HepG2 (cell line): ENCODE data around the gene DLG5. TPM values are rescaled to one million over a fixed set of nuclear protein-coding genes. Genes with fewer than 3 reads are reported as not detected.

Experiments
- ATF2 ChIP-seq: sonication (generic); formaldehyde crosslinking; IDR thresholded peaks from 2 replicates; pipeline ENCODE4 v1.4.0; 2020; ENCODE audit warnings: missing genetic modification reagents
- GATAD2A ChIP-seq: IDR thresholded peaks from 2 replicates; pipeline ENCODE4 v1.6.1; 2016
- HMG20A ChIP-seq: IDR thresholded peaks from 2 replicates; pipeline ENCODE4 v1.6.1; 2016; ENCODE audit warnings: borderline replicate concordance
- HNF4A ChIP-seq: sonication (generic); formaldehyde crosslinking; IDR thresholded peaks from 2 replicates; pipeline ENCODE4 v1.4.0; 2020; ENCODE audit warnings: missing genetic modification reagents
- KAT8 ChIP-seq: IDR thresholded peaks from 2 replicates; pipeline ENCODE4 v1.6.1; 2016; ENCODE audit warnings: missing genetic modification reagents, missing compliant biosample characterization
- NFRKB ChIP-seq: fragments of 450-650 bp; IDR thresholded peaks from 2 replicates; pipeline ENCODE4 v1.6.1; 2017
- NFYC ChIP-seq: IDR thresholded peaks from 2 replicates; pipeline ENCODE4 v1.6.1; 2016; ENCODE audit warnings: missing genetic modification reagents, missing compliant biosample characterization
- SALL1 ChIP-seq: sonication (generic); formaldehyde crosslinking; IDR thresholded peaks from 2 replicates; pipeline ENCODE4 v1.8.0; 2022; ENCODE audit warnings: mild to moderate bottlenecking, missing genetic modification reagents
- SRSF4 ChIP-seq: fragments of 200-400 bp; formaldehyde crosslinking; IDR thresholded peaks from one replicate; pipeline ENCODE4 v1.6.1; 2018; ENCODE audit warnings: mild to moderate bottlenecking, low read depth, low read length, moderate library complexity; ENCODE audit not compliant: poor library complexity, severe bottlenecking
- TEAD2 ChIP-seq: sonication (generic); formaldehyde crosslinking; IDR thresholded peaks from 2 replicates; pipeline ENCODE4 v1.9.0; 2021; ENCODE audit warnings: missing genetic modification reagents
- ZBTB25 ChIP-seq: IDR thresholded peaks from 2 replicates; pipeline ENCODE4 v1.6.1; 2018; ENCODE audit warnings: missing genetic modification reagents
- ZBTB3 ChIP-seq: sonication (generic); formaldehyde crosslinking; IDR thresholded peaks from 2 replicates; pipeline ENCODE4 v1.4.0; 2020; ENCODE audit warnings: low read depth, mild to moderate bottlenecking, moderate library complexity, missing genetic modification reagents, borderline replicate concordance
- ZBTB38 ChIP-seq: sonication (generic); formaldehyde crosslinking; IDR thresholded peaks from 2 replicates; pipeline ENCODE4 v1.5.1; 2020; ENCODE audit warnings: mild to moderate bottlenecking, missing genetic modification reagents
- ZEB1 ChIP-seq: IDR thresholded peaks from 2 replicates; pipeline ENCODE4 v1.6.1; 2012; ENCODE audit warnings: mild to moderate bottlenecking, low read depth, inconsistent platforms; ENCODE audit not compliant: insufficient replicate concordance
- ZKSCAN1 ChIP-seq: fragments of 150-350 bp; IDR thresholded peaks from 2 replicates; pipeline ENCODE4 v1.6.1; 2014; ENCODE audit warnings: low read length
- ZNF121 ChIP-seq: sonication (generic); formaldehyde crosslinking; IDR thresholded peaks from 2 replicates; pipeline ENCODE4 v1.5.0; 2020; ENCODE audit warnings: mild to moderate bottlenecking, missing genetic modification reagents
- ZNF17 ChIP-seq: sonication (generic); formaldehyde crosslinking; IDR thresholded peaks from 2 replicates; pipeline ENCODE4 v1.5.0; 2020; ENCODE audit warnings: mild to moderate bottlenecking, missing genetic modification reagents
- ZNF451 ChIP-seq: sonication (generic); formaldehyde crosslinking; IDR thresholded peaks from 2 replicates; pipeline ENCODE4 v1.5.0; 2020; ENCODE audit warnings: mild to moderate bottlenecking, missing genetic modification reagents
- ZNF607 ChIP-seq: sonication (generic); formaldehyde crosslinking; IDR thresholded peaks from 2 replicates; pipeline ENCODE4 v1.5.1; 2020; ENCODE audit warnings: missing genetic modification reagents, mild to moderate bottlenecking, borderline replicate concordance
- ZNF646 ChIP-seq: sonication (generic); formaldehyde crosslinking; IDR thresholded peaks from 2 replicates; pipeline ENCODE4 v1.9.0; 2021; ENCODE audit warnings: mild to moderate bottlenecking, missing genetic modification reagents
- ZNF800 ChIP-seq: sonication (generic); formaldehyde crosslinking; IDR thresholded peaks from 2 replicates; pipeline ENCODE4 v1.4.0; 2020; ENCODE audit warnings: missing genetic modification reagents
- polyA plus RNA-seq, 8 experiments: library from polyadenylated mRNA; depleted of rRNA in 3 of 8; stranded (reverse) in 7 of 8; unstranded in 1 of 8; fragments of >200 nt; fragmentation: Illumina TruSeq in 4 of 8; extraction: Trizol in 4 of 8; gene quantifications; 2 replicates each; pipeline versions ENCODE4 v1.2.1 to v1.2.3, GENCODE V29; 2011 to 2016; ENCODE audit warnings: low read depth in 4 of 8, missing spikeins in 1 of 8, mixed read lengths in 1 of 8; ENCODE audit not compliant: insufficient read depth in 1 of 8
- total RNA-seq, 5 experiments: library from RNA; depleted of rRNA; stranded (reverse); fragments of >200 nt; fragmentation: Illumina TruSeq; extraction: Trizol; gene quantifications; 2 replicates each; pipeline ENCODE4 v1.2.3, GENCODE V29; 2016; ENCODE audit warnings: low read depth in 1 of 5

Gene DLG5
- total and polyA plus RNA-seq, 2 of the 13 experiments (the other 11 are each of a cell fraction or from before 2014, with no cell fraction given): 15.5 to 18.2 TPM

GRCh38 chr10:77902159-77902558 is 24.4 kb downstream of the DLG5 start (continued):
- TF ChIP-seq ZNF451 (CRISPR knock-in tag) (no peak), ZBTB38 (CRISPR knock-in tag) (no peak), HMG20A (CRISPR knock-in tag) (no peak), TEAD2 (CRISPR knock-in tag) (no peak), ZNF607 (CRISPR knock-in tag) (no peak), NFRKB (no peak), ZNF17 (no peak), ZKSCAN1 (no peak), SALL1 (peak; percentile 33; the same call in 1 of the 2 replicates), NFYC (CRISPR knock-in tag) (no peak), ZBTB25 (no peak), ZNF121 (CRISPR knock-in tag) (no peak), SRSF4 (no peak), ZEB1 (no peak), ATF2 (no peak), HNF4A (CRISPR knock-in tag) (peak; percentile 89), ZNF646 (no peak), GATAD2A (CRISPR knock-in tag) (peak; percentile 60), ZBTB3 (CRISPR knock-in tag) (no peak), ZNF800 (no peak), KAT8 (no peak)
